ENCODE data around the gene ZDHHC3.

GRCh38 chr3:44989636-44990373, 13.8 kb upstream of the ZDHHC3 start:
- TF ChIP-seq POLR2A (IDR thresholded peaks at IDR 0.05) (no peak), CTCF (IDR thresholded peaks at IDR 0.05) (no peak), POLR2AphosphoS5 (IDR thresholded peaks at IDR 0.05) (no peak), EP300 (IDR thresholded peaks at IDR 0.05) (no peak)
